Right renal pelvis (tissue), 4 donors: ENCODE data around the gene TMEM225B. TPM values are rescaled to one million over a fixed set of nuclear protein-coding genes. Genes with fewer than 3 reads are reported as not detected.
"Not testable (repeated sequence)": the region's sequence is repeated elsewhere in the genome, so short reads cannot be mapped to it uniquely, and the experiment has no call there.

ENCODE experiments used
- DNase-seq, 4 donors: peaks; one replicate each; pipeline ENCODE4 v3.0.0-alpha.2; 2013; ENCODE audit warnings: low read depth in 4 of 4, low spot score in 3 of 4, missing footprints in 1 of 4
- polyA plus RNA-seq, 4 donors: library from polyadenylated mRNA; unstranded; fragments of 120-200 nt; gene quantifications; one replicate each; pipeline ENCODE4 v1.2.1, GENCODE V29; 2013; ENCODE audit not compliant: insufficient read length in 4 of 4

TMEM225B gene
- polyA plus RNA-seq, 4 donors = 1.5 to 2.8 (median 2.4) TPM

DNA sequence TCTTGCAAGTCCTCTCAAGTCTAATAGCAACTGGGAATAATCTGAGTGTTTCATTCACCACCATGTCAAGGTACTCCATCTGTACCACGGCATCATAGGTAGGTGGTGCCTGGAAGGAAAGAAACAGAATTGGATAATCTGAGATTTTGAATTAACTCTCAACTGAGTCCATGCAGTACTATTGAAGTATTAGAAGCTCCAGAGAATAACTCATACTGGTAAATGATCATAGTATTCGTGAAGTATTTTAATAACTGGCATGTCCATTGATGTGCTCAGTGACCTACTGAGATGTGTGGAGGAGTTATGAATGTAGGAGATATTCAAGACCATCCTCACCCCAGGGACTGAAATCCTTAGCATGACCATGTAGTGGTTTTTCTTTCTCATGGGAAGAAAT is 54.6 kb downstream of the TMEM225B start:
- DNase-seq = no peak

DNA sequence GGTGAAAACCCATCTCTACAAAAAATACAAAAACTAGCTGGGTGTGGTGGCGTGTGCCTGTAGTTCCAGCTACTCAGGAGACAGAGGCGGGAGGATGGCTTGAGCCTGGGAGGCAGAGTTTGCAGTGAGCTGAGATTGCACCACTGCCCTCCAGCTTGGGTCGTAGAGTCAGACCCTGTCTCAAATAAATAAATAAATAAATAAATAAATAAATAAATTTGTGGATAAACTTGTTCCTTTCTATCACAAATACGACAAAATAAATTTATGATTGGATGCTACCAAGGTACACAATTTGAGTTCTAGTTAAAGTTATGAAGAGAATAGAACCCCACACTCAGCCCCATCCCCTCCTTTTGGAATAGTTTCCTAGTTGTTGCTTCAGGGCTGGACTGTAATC is 55.2 kb downstream of the TMEM225B start:
- not testable (repeated sequence) for DNase-seq

GRCh38 chr7:99653754-99654153 is 55.7 kb downstream of the TMEM225B start:
- no peak for DNase-seq

DNA sequence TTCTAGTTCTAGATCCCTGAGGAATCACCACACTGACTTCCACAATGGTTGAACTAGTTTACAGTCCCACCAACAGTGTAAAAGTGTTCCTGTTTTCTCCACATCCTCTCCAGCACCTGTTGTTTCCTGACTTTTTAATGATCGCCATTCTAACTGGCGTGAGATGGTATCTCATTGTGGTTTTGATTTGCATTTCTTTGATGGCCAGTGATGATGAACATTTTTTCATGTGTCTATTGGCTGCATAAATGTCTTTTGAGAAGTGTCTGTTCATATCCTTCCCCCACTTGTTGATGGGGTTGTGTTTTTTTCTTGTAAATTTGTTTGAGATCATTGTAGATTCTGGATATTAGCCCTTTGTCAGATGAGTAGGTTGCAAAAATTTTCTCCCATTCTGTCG is 56.6 kb downstream of the TMEM225B start:
- DNase-seq = not testable (repeated sequence)

DNA sequence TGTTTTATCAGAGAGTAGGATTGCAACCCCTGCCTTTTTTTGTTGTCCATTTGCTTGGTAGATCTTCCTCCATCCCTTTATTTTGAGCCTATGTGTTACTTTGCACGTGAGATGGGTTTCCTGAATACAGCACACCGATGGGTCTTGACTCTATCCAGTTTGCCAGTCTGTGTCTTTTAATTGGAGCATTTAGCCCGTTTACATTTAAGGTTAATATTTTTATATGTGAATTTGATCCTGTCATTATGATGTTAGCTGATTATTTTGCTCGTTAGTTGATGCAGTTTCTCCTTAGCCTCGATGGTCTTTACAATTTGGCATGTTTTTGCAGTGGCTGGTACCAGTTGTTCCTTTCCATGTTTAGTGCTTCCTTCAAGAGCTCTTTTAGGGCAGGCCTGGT is 59.8 kb downstream of the TMEM225B start:
- DNase-seq = not testable (repeated sequence)

Other genes with a start within 250 kb of the TMEM225B start
- 10 to 100 TPM; 30.6 to 42.7 (median 32.5) TPM for gene ARPC1B, start 223.5 kb upstream of the TMEM225B start, polyA plus RNA-seq
- gene PDAP1, start 189.7 kb upstream of the TMEM225B start, polyA plus RNA-seq = 100 to 1,000 TPM; 132 to 154 (median 134) TPM
- 100 to 1,000 TPM; 113 to 123 (median 118) TPM for gene BUD31, start 189.3 kb upstream of the TMEM225B start, polyA plus RNA-seq
- gene PTCD1, start 159.5 kb upstream of the TMEM225B start, polyA plus RNA-seq = 1 to 10 TPM; 3.7 to 6.1 (median 4.5) TPM
- 10 to 100 TPM; 30.3 to 31.5 (median 30.5) TPM for gene CPSF4, start 159.3 kb upstream of the TMEM225B start, polyA plus RNA-seq
- gene ATP5MF, start 132.1 kb upstream of the TMEM225B start, polyA plus RNA-seq = 100 to 1,000 TPM; 400 to 442 (median 427) TPM
- gene ZNF789, start 125.4 kb upstream of the TMEM225B start, polyA plus RNA-seq = 10 to 100 TPM; 23.1 to 31.5 (median 24.2) TPM
- 10 to 100 TPM; 14.0 to 15.3 (median 14.4) TPM for gene ZNF394, start 98.0 kb upstream of the TMEM225B start, polyA plus RNA-seq
- 10 to 100 TPM; 14.4 to 16.6 (median 16.3) TPM for gene ZKSCAN5, start 93.6 kb upstream of the TMEM225B start, polyA plus RNA-seq
- gene FAM200A, start 46.2 kb upstream of the TMEM225B start, polyA plus RNA-seq = 10 to 100 TPM; 15.8 to 18.3 (median 17.4) TPM
- 10 to 100 TPM; 65.7 to 81.6 (median 73.6) TPM for gene ZNF655, start 39.6 kb upstream of the TMEM225B start, polyA plus RNA-seq
- gene ZSCAN25, start 18.7 kb downstream of the TMEM225B start, polyA plus RNA-seq = 10 to 100 TPM; 18.2 to 20.9 (median 19.6) TPM
- gene CYP3A5, start 81.7 kb downstream of the TMEM225B start, polyA plus RNA-seq = 1 to 10 TPM; 1.2 to 2.0 (median 1.3) TPM
- gene CYP3A7, start 136.9 kb downstream of the TMEM225B start, polyA plus RNA-seq = 1 to 10 TPM in 1 of 4 donors, under 1 TPM in 3; 0.28 to 1.2 (median 0.43) TPM
- gene CYP3A4, start 185.9 kb downstream of the TMEM225B start, polyA plus RNA-seq = under 1 TPM; 0.17 to 0.21 (median 0.18) TPM
- gene CYP3A43, start 229.7 kb downstream of the TMEM225B start, polyA plus RNA-seq = under 1 TPM; 0.16 to 0.51 (median 0.31) TPM